GM12891 (cell line): ENCODE measurements around the gene SLCO3A1.

Experiments used
- DNase-seq: peaks from one replicate; pipeline ENCODE4 v3.0.0; 2011; ENCODE audit warnings: low spot score; ENCODE audit not compliant: insufficient read length
- FAIRE-seq: peaks from 2 replicates; lab custom pipeline; 2011; peaks lifted over from hg19 to GRCh38; lab: Jason Lieb, UNC
- PAX5 ChIP-seq: IDR thresholded peaks from 2 replicates; pipeline ENCODE4 v1.6.1; 2011; ENCODE audit warnings: low read length, moderate library complexity, mild to moderate bottlenecking; ENCODE audit not compliant: insufficient read depth, severe bottlenecking
- POLR2A ChIP-seq: IDR thresholded peaks from 2 replicates; pipeline ENCODE4 v1.6.1; 2011; ENCODE audit warnings: low read depth, low read length, control low read depth
- POLR2AphosphoS5 ChIP-seq: IDR thresholded peaks from 2 replicates; pipeline ENCODE4 v1.6.1; 2011; ENCODE audit warnings: low read depth, low read length, control low read depth
- POU2F2 ChIP-seq: IDR thresholded peaks from 2 replicates; pipeline ENCODE4 v1.6.1; 2011; ENCODE audit warnings: low read depth, mild to moderate bottlenecking, control low read depth, low read length, moderate library complexity
- SPI1 ChIP-seq: IDR thresholded peaks from 2 replicates; pipeline ENCODE4 v1.6.1; 2011; ENCODE audit warnings: low read depth, low read length, control low read depth
- TAF1 ChIP-seq: IDR thresholded peaks from 2 replicates; pipeline ENCODE4 v1.6.1; 2011; ENCODE audit warnings: low read depth, low read length, control low read depth

SLCO3A1 gene

DNA sequence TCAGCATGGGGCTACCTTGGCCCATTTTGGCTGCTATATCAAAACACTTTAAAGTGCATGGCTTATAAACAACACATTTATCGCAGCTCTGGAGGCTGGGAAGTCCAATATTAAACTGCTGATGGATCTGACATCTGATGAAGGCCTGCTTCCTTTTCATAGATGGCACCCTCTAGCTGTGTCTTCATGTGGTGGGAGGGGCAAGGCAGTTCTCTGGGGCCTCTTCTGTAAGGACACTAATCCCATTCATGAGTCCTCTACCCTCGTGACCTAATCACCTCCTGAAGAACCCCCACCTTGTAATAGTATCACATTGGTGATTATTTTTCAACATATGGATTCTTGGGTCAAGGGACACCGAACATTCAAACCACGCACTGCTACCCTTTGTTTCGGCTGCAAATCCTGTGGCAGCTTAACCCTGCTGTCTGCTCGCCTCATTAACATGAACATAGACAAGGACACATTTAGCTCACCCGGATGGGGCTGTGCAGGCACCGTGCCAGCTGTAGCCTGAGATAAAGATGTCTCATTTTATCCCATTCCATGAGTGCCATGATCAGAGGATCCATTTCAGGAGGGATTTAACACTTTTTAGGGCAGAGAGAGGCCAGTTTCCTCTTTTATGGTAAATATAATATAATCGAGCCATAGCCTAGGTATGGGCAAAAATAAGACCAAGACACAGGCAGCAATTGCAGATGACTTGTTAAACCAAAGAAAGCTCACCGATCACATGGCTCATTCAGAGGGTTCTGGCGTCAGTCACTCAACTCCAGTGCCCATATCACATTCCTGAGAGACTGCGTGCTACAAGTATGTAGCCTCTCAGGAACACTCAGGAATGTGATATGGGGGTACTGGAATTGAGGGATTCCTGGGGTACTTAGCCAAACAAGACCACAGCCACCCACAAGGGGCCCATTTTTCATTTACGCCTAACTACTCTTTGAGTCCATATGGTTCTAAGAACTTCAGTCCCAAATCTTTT, 289.0 kb downstream of the SLCO3A1 start:
- TF ChIP-seq POU2F2, result no peak
- TF ChIP-seq PAX5, result no peak
- no peak for TF ChIP-seq POLR2AphosphoS5
- TF ChIP-seq TAF1, result no peak
- no peak for TF ChIP-seq POLR2A
- TF ChIP-seq SPI1, result no peak
- no peak for DNase-seq
- FAIRE-seq, result no peak

- TF ChIP-seq POLR2A (no peak), SPI1 (no peak), POU2F2 (no peak), PAX5 (no peak), POLR2AphosphoS5 (no peak), TAF1 (no peak)
- FAIRE-seq, result no peak
- no peak for DNase-seq
These were observed 290.3 kb downstream of the SLCO3A1 start for GRCh38 chr15:92143765-92144164.

DNA sequence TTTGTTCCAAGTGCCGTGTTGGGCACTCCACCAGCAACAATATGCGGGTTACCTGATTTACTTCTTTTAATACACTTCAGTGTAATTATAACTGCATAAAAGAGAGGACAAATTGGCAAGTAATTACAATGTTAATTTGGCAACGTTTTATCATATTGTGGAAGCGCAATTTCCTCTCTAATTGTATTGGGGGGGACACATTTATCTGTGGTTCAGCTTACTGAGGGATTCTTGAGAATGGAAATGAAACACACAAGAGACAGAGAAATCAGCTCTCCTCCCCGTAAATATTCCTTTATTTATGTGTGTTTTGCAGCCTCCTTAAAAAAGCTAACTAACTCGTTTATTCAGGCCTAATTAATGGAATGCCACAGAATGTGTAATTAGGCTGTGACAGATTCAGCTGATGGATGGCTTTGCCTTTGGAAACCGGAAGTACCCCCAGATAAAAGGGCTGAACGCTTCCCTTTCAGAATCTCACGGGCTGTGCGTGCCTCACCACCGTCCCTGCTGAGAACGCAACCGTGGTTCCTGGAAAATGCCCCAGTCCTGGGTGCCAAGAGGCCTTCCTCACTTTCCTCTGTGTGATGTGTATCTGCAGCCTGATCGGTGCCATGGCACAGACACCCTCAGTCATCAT, 293.1 kb downstream of the SLCO3A1 start:
- TF ChIP-seq POLR2AphosphoS5 (no peak), SPI1 (no peak)
- DNase-seq (no peak), FAIRE-seq (no peak)

DNA sequence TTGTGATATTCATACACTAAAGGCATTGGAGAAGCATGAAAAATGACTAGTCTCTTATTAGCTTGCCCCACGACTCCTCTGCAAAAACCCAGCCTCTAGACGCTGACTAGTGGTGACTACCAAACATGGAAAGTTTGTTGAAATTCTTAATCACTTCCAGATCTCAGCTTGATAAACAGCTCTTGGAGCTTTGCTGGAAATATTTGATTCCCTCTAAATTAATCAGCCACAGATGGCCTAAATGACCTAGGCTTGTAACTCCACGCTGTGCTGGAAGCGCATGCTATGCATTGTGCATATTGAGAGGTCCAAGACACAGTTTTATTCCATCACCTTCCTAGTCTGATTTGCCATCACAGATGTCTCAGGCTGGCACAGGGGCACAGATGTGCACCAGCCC, 295.5 kb downstream of the SLCO3A1 start:
- no peak for TF ChIP-seq POLR2A
- TF ChIP-seq PAX5, result no peak
- no peak for TF ChIP-seq TAF1
- no peak for TF ChIP-seq POU2F2
- no peak for TF ChIP-seq SPI1
- no peak for TF ChIP-seq POLR2AphosphoS5
- FAIRE-seq, result no peak
- no peak for DNase-seq

- DNase-seq (no peak), FAIRE-seq (no peak)
- no peak for TF ChIP-seq PAX5
- no peak for TF ChIP-seq POU2F2
- no peak for TF ChIP-seq SPI1
- TF ChIP-seq TAF1, result no peak
- no peak for TF ChIP-seq POLR2AphosphoS5
- no peak for TF ChIP-seq POLR2A
These were observed 296.0 kb downstream of the SLCO3A1 start for GRCh38 chr15:92149465-92149864.

GRCh38 chr15:92151168-92151567, 297.7 kb downstream of the SLCO3A1 start:
- TF ChIP-seq TAF1 (no peak), POLR2A (no peak), PAX5 (no peak), POLR2AphosphoS5 (no peak), SPI1 (no peak), POU2F2 (no peak)
- FAIRE-seq (no peak), DNase-seq (no peak)

- FAIRE-seq, result no peak
- no peak for DNase-seq
- TF ChIP-seq TAF1 (no peak), POLR2A (no peak), POLR2AphosphoS5 (no peak), SPI1 (no peak), PAX5 (no peak), POU2F2 (no peak)
These were observed 298.2 kb downstream of the SLCO3A1 start for GRCh38 chr15:92151741-92152140.

DNA sequence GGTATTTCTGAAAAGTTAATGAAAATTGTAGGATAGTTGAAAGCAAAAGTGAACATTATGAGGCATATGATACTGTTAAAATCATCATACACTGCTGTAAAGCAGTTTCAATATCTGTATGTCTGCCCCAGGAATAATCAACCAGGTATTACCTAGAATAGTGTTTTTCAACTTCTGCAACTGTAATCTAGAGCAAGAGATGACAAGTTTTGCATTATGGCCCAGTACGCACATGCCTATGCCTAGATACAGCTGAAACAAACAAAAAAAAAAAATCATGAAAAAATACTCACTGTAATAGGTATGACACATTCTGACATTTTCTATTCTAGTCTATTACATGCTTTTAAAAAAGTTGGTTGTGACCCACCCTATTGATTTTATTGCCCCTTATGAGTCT, 299.5 kb downstream of the SLCO3A1 start:
- FAIRE-seq (no peak), DNase-seq (no peak)
- TF ChIP-seq PAX5 (no peak), SPI1 (no peak), POU2F2 (no peak), POLR2AphosphoS5 (no peak), TAF1 (no peak), POLR2A (no peak)

DNA sequence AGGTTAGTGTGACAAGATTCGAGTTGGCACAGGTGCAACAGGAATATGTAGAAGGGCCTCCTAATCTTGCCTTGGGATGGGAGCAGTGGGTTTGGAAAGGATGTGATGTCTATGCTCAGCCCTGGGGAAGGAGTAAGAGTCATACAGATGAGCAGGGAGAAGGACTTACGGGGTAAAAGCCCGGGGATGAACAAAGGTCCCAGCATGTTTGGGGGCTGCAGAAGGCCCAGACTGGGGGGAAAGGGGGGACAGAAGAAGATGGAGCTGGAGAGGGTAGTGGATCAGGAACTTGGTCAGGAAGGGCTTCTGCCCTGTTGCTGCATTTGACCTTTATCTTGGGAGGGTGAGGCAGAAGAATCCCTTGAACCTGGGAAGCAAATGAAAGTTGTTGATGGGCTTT, 300.1 kb downstream of the SLCO3A1 start:
- DNase-seq, result no peak
- no peak for TF ChIP-seq PAX5
- TF ChIP-seq POU2F2, result no peak
- no peak for TF ChIP-seq POLR2A
- no peak for TF ChIP-seq TAF1
- no peak for TF ChIP-seq POLR2AphosphoS5
- no peak for TF ChIP-seq SPI1
- FAIRE-seq, result no peak
